Subcutaneous abdominal adipose tissue (tissue), 5 donors: ENCODE results near the gene PDLIM1.
"Not testable (repeated sequence)": the region's sequence is repeated elsewhere in the genome, so short reads cannot be mapped to it uniquely, and the experiment has no call there.

Source experiments
- H3K27ac ChIP-seq: one replicate; pipeline ENCODE4 v1.7.0; 2013; ENCODE audit warnings: low read depth, mild to moderate bottlenecking, inconsistent platforms, low read length, moderate library complexity
- H3K27me3 ChIP-seq, 5 donors: one replicate each; pipeline ENCODE4 v1.7.0; 2013; ENCODE audit warnings: low read length in 5 of 5, inconsistent platforms in 1 of 5; ENCODE audit not compliant: control insufficient read depth in 5 of 5, insufficient read depth in 4 of 5
- H3K36me3 ChIP-seq, 5 donors: one replicate each; pipeline ENCODE4 v1.7.0; 2013; ENCODE audit warnings: low read length in 5 of 5; ENCODE audit not compliant: control insufficient read depth in 5 of 5, insufficient read depth in 5 of 5
- H3K4me1 ChIP-seq, 5 donors: one replicate each; pipeline ENCODE4 v1.7.0; 2013; ENCODE audit warnings: low read length in 5 of 5, mild to moderate bottlenecking in 3 of 5, moderate library complexity in 1 of 5; ENCODE audit not compliant: control insufficient read depth in 5 of 5, insufficient read depth in 5 of 5
- H3K4me3 ChIP-seq, 5 donors: one replicate each; pipeline ENCODE4 v1.7.0; 2013; ENCODE audit warnings: low read length in 5 of 5, low read depth in 1 of 5
- H3K9ac ChIP-seq, 5 donors: one replicate each; pipeline ENCODE4 v1.7.0; 2013; ENCODE audit warnings: low read length in 5 of 5, mild to moderate bottlenecking in 4 of 5, moderate library complexity in 3 of 5
- H3K9me3 ChIP-seq, 5 donors: one replicate each; pipeline ENCODE4 v1.7.0; 2013; ENCODE audit warnings: low read length in 5 of 5; ENCODE audit not compliant: control insufficient read depth in 5 of 5
- donor health status: healthy.
- donor health status: healthy.
- donor health status: healthy.
- donor health status: healthy.
- donor health status: healthy.

Gene PDLIM1

GRCh38 chr10:95208702-95209391 lies 82.0 kb downstream of the PDLIM1 start:
- Histone ChIP-seq H3K9ac (no peak overlapping the region), H3K9me3 (no peaks in the 10 kb centered on the region)

GRCh38 chr10:95202865-95203264 lies 87.9 kb downstream of the PDLIM1 start:
- not testable (repeated sequence) for H3K27ac ChIP-seq, H3K9ac ChIP-seq, H3K27me3 ChIP-seq, H3K9me3 ChIP-seq, H3K4me3 ChIP-seq, H3K4me1 ChIP-seq, H3K36me3 ChIP-seq

More at GRCh38 chr10:95208702-95209391, 82.0 kb downstream of the PDLIM1 start:
- Histone ChIP-seq H3K36me3 (no peaks in the 10 kb centered on the region), H3K27ac (no peak overlapping the region), H3K4me1 (peaks cover 0 to 9% (median 6%) of the 10 kb centered on the region in 5 donors), H3K4me3 (no peak overlapping the region), H3K27me3 (no peaks in the 10 kb centered on the region)

- Histone ChIP-seq H3K4me1 (no peaks in the 10 kb centered on the region), H3K4me3 (no peak overlapping the region), H3K27ac (no peak overlapping the region), H3K27me3 (no peaks in the 10 kb centered on the region), H3K9me3 (no peaks in the 10 kb centered on the region), H3K9ac (no peak overlapping the region), H3K36me3 (no peaks in the 10 kb centered on the region)
Observed at GRCh38 chr10:95201736-95202135, 89.1 kb downstream of the PDLIM1 start.

GRCh38 chr10:95196046-95196445 lies 94.8 kb downstream of the PDLIM1 start:
- Histone ChIP-seq H3K9me3 (no peaks in the 10 kb centered on the region), H3K4me1 (no peaks in the 10 kb centered on the region), H3K27me3 (no peaks in the 10 kb centered on the region), H3K9ac (no peak overlapping the region), H3K36me3 (no peaks in the 10 kb centered on the region), H3K27ac (no peak overlapping the region), H3K4me3 (no peak overlapping the region)

- no peak within 1 kb of the TSS for H3K9ac ChIP-seq
- H3K27ac ChIP-seq: no peak within 1 kb of the TSS
- H3K36me3 ChIP-seq: no peaks in the 10 kb centered on the region
- no peaks in the 10 kb centered on the region for H3K27me3 ChIP-seq
- no peak within 1 kb of the TSS for H3K4me3 ChIP-seq
- no peaks in the 10 kb centered on the region for H3K9me3 ChIP-seq
- H3K4me1 ChIP-seq: no peaks in the 10 kb centered on the region
Observed at GRCh38 chr10:95193944-95194343, 96.9 kb downstream of the PDLIM1 start, which contains the start of gene ACSM6. ACSM6 (plus strand) TSS chr10:95194238; CDS start chr10:95194486, 248 bp downstream.

- Histone ChIP-seq H3K9ac (no peak overlapping the region), H3K27me3 (no peaks in the 10 kb centered on the region), H3K36me3 (no peaks in the 10 kb centered on the region), H3K9me3 (no peaks in the 10 kb centered on the region), H3K4me3 (no peak overlapping the region), H3K4me1 (peaks cover 0 to 5% (median 4%) of the 10 kb centered on the region in 5 donors), H3K27ac (no peak overlapping the region)
Observed at GRCh38 chr10:95188593-95188992, 102.2 kb downstream of the PDLIM1 start.

- no peaks in the 10 kb centered on the region for H3K9me3 ChIP-seq
- H3K4me1 ChIP-seq: peaks cover 0 to 10% (median 6%) of the 10 kb centered on the region in 5 donors
- no peaks in the 10 kb centered on the region for H3K27me3 ChIP-seq
- H3K4me3 ChIP-seq: no peak overlapping the region
- no peaks in the 10 kb centered on the region for H3K36me3 ChIP-seq
- H3K9ac ChIP-seq: no peak overlapping the region
- no peak overlapping the region for H3K27ac ChIP-seq
Observed at GRCh38 chr10:95187617-95188016, 103.2 kb downstream of the PDLIM1 start.
